K562 (cell line): ENCODE data around the gene CD101. TPM values are rescaled to one million over a fixed set of nuclear protein-coding genes. Genes with fewer than 3 reads are reported as not detected.

Source experiments
- ATAC-seq: fragments of 200-7000 bp; cut with Tn5 transposase; 3 replicates; pipeline ENCODE4 v1.9.1; 2020; ENCODE audit warnings: moderate library complexity
- BruUV-seq: library from RNA; stranded (reverse); fragments of 400-500 nt; replicated peaks from 2 replicates; lab custom pipeline; 2021; lab: Mats Ljungman, UMichigan
- CTCF ChIA-PET: fragments of 300-600 bp; formaldehyde crosslinking; extraction: SDS; loops from one replicate; lab custom pipeline; 2021; ENCODE audit warnings: low intra/inter-chr PET ratio; lab: Yijun Ruan, JAX
- POLR2A ChIA-PET: fragments of 300-600, 350-650 bp; sonication (Branson Sonifier 250); formaldehyde crosslinking; extraction: SDS; loops from one replicate; lab custom pipeline; 2021; ENCODE audit warnings: antibody characterized with exemption, inconsistent platforms; lab: Yijun Ruan, JAX
- DNase-seq, 4 experiments: peaks; one replicate each; pipeline versions ENCODE4 v3.0.0 to v3.0.0-alpha.2; 2011 to 2018; ENCODE audit warnings: low spot score in 3 of 4, mixed read lengths in 3 of 4; ENCODE audit errors: extremely low read depth in 1 of 4
- FAIRE-seq: peaks from 2 replicates; lab custom pipeline; 2011; peaks lifted over from hg19 to GRCh38; lab: Jason Lieb, UNC
- H2AFZ ChIP-seq: 2 replicates; pipeline ENCODE4 v1.6.0; 2011; ENCODE audit warnings: low read depth, low read length, control low read depth, inconsistent platforms
- H3K27ac ChIP-seq: fragments of 200-600 bp; 3 replicates; pipeline ENCODE4 v1.8.0; 2011; ENCODE audit warnings: low read depth, mild to moderate bottlenecking, control low read depth, inconsistent platforms, low read length, moderate library complexity, mixed read lengths; ENCODE audit errors: extremely low read depth
- H3K27me3 ChIP-seq, 2 experiments: fragments of 300-600 bp in 1 of 2; 2 replicates in 1 of 2; 3 replicates in 1 of 2; pipeline versions ENCODE4 v1.6.0 to v1.8.0; 2011; ENCODE audit warnings: inconsistent platforms in 2 of 2, low read length in 2 of 2, mild to moderate bottlenecking in 1 of 2, mixed read lengths in 1 of 2, moderate library complexity in 1 of 2; ENCODE audit not compliant: control insufficient read depth in 2 of 2, insufficient read depth in 2 of 2
- H3K36me3 ChIP-seq: fragments of 300-600 bp; 3 replicates; pipeline ENCODE4 v1.8.0; 2011; ENCODE audit warnings: mild to moderate bottlenecking, low read length, inconsistent platforms; ENCODE audit not compliant: control insufficient read depth, insufficient read depth
- H3K4me1 ChIP-seq, 2 experiments: fragments of 200-600 bp in 1 of 2; replicated peaks in 1 of 2; 2 replicates in 1 of 2; 3 replicates in 1 of 2; pipeline versions ENCODE4 v1.5.1 to v1.8.0; 2011; ENCODE audit warnings: inconsistent platforms in 2 of 2, low read length in 2 of 2, mild to moderate bottlenecking in 1 of 2, mixed read lengths in 1 of 2, moderate library complexity in 1 of 2; ENCODE audit not compliant: control insufficient read depth in 2 of 2, insufficient read depth in 2 of 2
- H3K4me2 ChIP-seq: 2 replicates; pipeline ENCODE4 v1.6.1; 2011; ENCODE audit warnings: low read length, control low read depth, inconsistent platforms, mixed read lengths; ENCODE audit not compliant: insufficient read depth
- H3K4me3 ChIP-seq: fragments of 200-600 bp; sonication (generic), shearing (Covaris generic); 2 replicates; pipeline ENCODE4 v1.5.1; 2016; ENCODE audit warnings: control low read depth, inconsistent platforms
- H3K79me2 ChIP-seq: fragments of 200-600 bp; 3 replicates; pipeline ENCODE4 v1.8.0; 2011; ENCODE audit warnings: low read length, inconsistent platforms; ENCODE audit not compliant: control insufficient read depth, insufficient read depth
- H3K9ac ChIP-seq, 2 experiments: 2 replicates each; pipeline versions ENCODE4 v1.6.0 to v1.6.1; 2011; ENCODE audit warnings: low read depth in 2 of 2, low read length in 2 of 2, control low read depth in 1 of 2, inconsistent platforms in 1 of 2, mild to moderate bottlenecking in 1 of 2, mixed read lengths in 1 of 2; ENCODE audit not compliant: insufficient read depth in 1 of 2
- H3K9me1 ChIP-seq: one replicate; pipeline ENCODE4 v1.6.0; 2011; ENCODE audit warnings: inconsistent platforms, mild to moderate bottlenecking, low read length, moderate library complexity; ENCODE audit not compliant: control insufficient read depth, insufficient read depth
- H3K9me3 ChIP-seq: replicated peaks from 2 replicates; pipeline ENCODE4 v1.5.1; 2011; ENCODE audit warnings: low read depth, low read length, inconsistent platforms; ENCODE audit not compliant: control insufficient read depth, insufficient read depth
- H4K20me1 ChIP-seq: replicated peaks from 2 replicates; pipeline ENCODE4 v1.6.1; 2011; ENCODE audit warnings: low read length, inconsistent platforms, mixed read lengths; ENCODE audit not compliant: control insufficient read depth, insufficient read depth
- ELF1 ChIP-seq: fragments of 200-800 bp; sonication (Bioruptor generic); IDR thresholded peaks from 2 replicates; pipeline ENCODE4 v1.6.1; 2016; ENCODE audit warnings: missing genetic modification characterization, missing compliant biosample characterization
- GATA2 ChIP-seq: sonication (generic); formaldehyde crosslinking; IDR thresholded peaks from 2 replicates; pipeline ENCODE4 v1.4.0; 2020; ENCODE audit warnings: mild to moderate bottlenecking, missing genetic modification reagents
- HNRNPK ChIP-seq: fragments of 200-400 bp; formaldehyde crosslinking; IDR thresholded peaks from one replicate; pipeline ENCODE4 v1.6.1; 2018; ENCODE audit warnings: mild to moderate bottlenecking, low read depth, low read length; ENCODE audit not compliant: poor library complexity, severe bottlenecking
- MAZ ChIP-seq, 2 experiments: fragments of 450-650 bp in 1 of 2; sonication (generic) in 1 of 2; formaldehyde crosslinking; IDR thresholded peaks in 1 of 2; conservative IDR thresholded peaks in 1 of 2; 2 replicates each; pipeline versions ENCODE4 v1.4.0 to v1.5.0; 2020; ENCODE audit warnings: mild to moderate bottlenecking in 1 of 2, missing genetic modification reagents in 1 of 2
- MBD2 ChIP-seq: sonication (generic); IDR thresholded peaks from 2 replicates; pipeline ENCODE4 v1.6.1; 2016; ENCODE audit warnings: low read depth, borderline replicate concordance
- PHF20 ChIP-seq: fragments of 450-650 bp; IDR thresholded peaks from 2 replicates; pipeline ENCODE4 v1.6.1; 2018; ENCODE audit not compliant: partially characterized antibody
- PML ChIP-seq: IDR thresholded peaks from 2 replicates; pipeline ENCODE4 v1.6.1; 2012; ENCODE audit warnings: low read length, inconsistent platforms
- RHOXF2B ChIP-seq: fragments of 250-450 bp; sonication (Bioruptor Pico); conservative IDR thresholded peaks from 2 replicates; pipeline ENCODE4 v1.5.1; 2021
- SMC3 ChIP-seq: conservative IDR thresholded peaks from 2 replicates; pipeline ENCODE4 v1.6.1; 2011; ENCODE audit warnings: low read depth, low read length, improper control_type of control experiment; ENCODE audit not compliant: insufficient read depth
- SP1 ChIP-seq: sonication (generic); formaldehyde crosslinking; IDR thresholded peaks from 2 replicates; pipeline ENCODE4 v1.8.1; 2022; ENCODE audit warnings: mild to moderate bottlenecking, missing genetic modification reagents
- STAT5A ChIP-seq: IDR thresholded peaks from 2 replicates; pipeline ENCODE4 v1.6.1; 2012; ENCODE audit warnings: low read length, inconsistent platforms, borderline replicate concordance
- ZNF146 ChIP-seq: IDR thresholded peaks from one replicate; pipeline ENCODE4 v1.6.1; 2018; ENCODE audit warnings: missing compliant biosample characterization; ENCODE audit not compliant: unreplicated experiment
- ZNF174 ChIP-seq: fragments of 250-450 bp; sonication (Bioruptor Pico); IDR thresholded peaks from 2 replicates; pipeline ENCODE4 v1.4.0; 2020; ENCODE audit warnings: mild to moderate bottlenecking
- ZNF444 ChIP-seq: fragments of 250-450 bp; sonication (Bioruptor Pico); IDR thresholded peaks from 2 replicates; pipeline ENCODE4 v1.4.0; 2020; ENCODE audit warnings: mild to moderate bottlenecking, moderate library complexity
- ZNF445 ChIP-seq: fragments of 250-450 bp; sonication (Bioruptor Pico); IDR thresholded peaks from 2 replicates; pipeline ENCODE4 v1.4.0; 2020; ENCODE audit warnings: low read depth, mild to moderate bottlenecking, moderate library complexity
- ZNF785 ChIP-seq: fragments of 250-450 bp; sonication (Bioruptor Pico); IDR thresholded peaks from 2 replicates; pipeline ENCODE4 v1.4.0; 2020; ENCODE audit warnings: mild to moderate bottlenecking
- WGBS: fragments of 100-300 bp; shearing (Covaris generic); methylation state at CpG from one replicate; pipeline ENCODE4 v1.1.6; 2016; ENCODE audit warnings: low coverage, mixed read lengths; ENCODE audit not compliant: insufficient coverage; ENCODE audit errors: missing lambda C conversion rate; 5-methylcytosine and 5-hydroxymethylcytosine counted together
- in situ Hi-C: fragments of 300-500 bp; cut with MboI; formaldehyde crosslinking; loops from 4 replicates; pipeline ENCODE4 v1.15.0; 2018; ENCODE audit warnings: inconsistent platforms, mixed read lengths
- intact Hi-C: fragments of 100-400 bp; cut with micrococcal nuclease; formaldehyde crosslinking; loops from 2 replicates; pipeline ENCODE4 v1.14.2; 2022
- polyA plus RNA-seq, 8 experiments: library from polyadenylated mRNA; depleted of rRNA in 4 of 8; stranded (reverse) in 5 of 8; unstranded in 3 of 8; fragments of >200 nt; fragmentation: Nextera tagmentation in 2 of 8; fragmentation: Illumina TruSeq in 1 of 8; extraction: Ambion mirVana in 2 of 8; extraction: Trizol in 1 of 8; gene quantifications; 2 replicates each; pipeline versions ENCODE4 v1.2.1 to v1.2.3, GENCODE V29; 2011 to 2014; ENCODE audit warnings: inconsistent platforms in 1 of 8, missing spikeins in 1 of 8
- total RNA-seq, 7 experiments: library from RNA; depleted of rRNA in 6 of 7; stranded (reverse); fragments of >200 nt in 6 of 7; fragmentation: Illumina TruSeq in 2 of 7; extraction: Trizol in 2 of 7; gene quantifications; 2 replicates each; pipeline versions ENCODE4 v1.2.1 to v1.2.3, GENCODE V29; 2011 to 2021; ENCODE audit warnings: low replicate concordance in 1 of 7
- TF ChIP-seq, protein P1 (sequence below): fragments of 450-650 bp; conservative IDR thresholded peaks from 2 replicates; pipeline ENCODE4 v1.6.1; 2016; ENCODE audit warnings: missing genetic modification characterization, low read depth, mild to moderate bottlenecking, control low read depth, missing compliant biosample characterization
- TF ChIP-seq, protein P2 (sequence below): fragments of 450-650 bp; IDR thresholded peaks from 2 replicates; pipeline ENCODE4 v1.7.1; 2018; ENCODE audit warnings: mild to moderate bottlenecking, low read depth; ENCODE audit not compliant: partially characterized antibody

Gene CD101
- total and polyA plus RNA-seq, 9 of the 15 experiments (the other 6 are each of a cell fraction or from before 2014, with no cell fraction given) = 0.04 to 1.1 (median 0.20) TPM

DNA sequence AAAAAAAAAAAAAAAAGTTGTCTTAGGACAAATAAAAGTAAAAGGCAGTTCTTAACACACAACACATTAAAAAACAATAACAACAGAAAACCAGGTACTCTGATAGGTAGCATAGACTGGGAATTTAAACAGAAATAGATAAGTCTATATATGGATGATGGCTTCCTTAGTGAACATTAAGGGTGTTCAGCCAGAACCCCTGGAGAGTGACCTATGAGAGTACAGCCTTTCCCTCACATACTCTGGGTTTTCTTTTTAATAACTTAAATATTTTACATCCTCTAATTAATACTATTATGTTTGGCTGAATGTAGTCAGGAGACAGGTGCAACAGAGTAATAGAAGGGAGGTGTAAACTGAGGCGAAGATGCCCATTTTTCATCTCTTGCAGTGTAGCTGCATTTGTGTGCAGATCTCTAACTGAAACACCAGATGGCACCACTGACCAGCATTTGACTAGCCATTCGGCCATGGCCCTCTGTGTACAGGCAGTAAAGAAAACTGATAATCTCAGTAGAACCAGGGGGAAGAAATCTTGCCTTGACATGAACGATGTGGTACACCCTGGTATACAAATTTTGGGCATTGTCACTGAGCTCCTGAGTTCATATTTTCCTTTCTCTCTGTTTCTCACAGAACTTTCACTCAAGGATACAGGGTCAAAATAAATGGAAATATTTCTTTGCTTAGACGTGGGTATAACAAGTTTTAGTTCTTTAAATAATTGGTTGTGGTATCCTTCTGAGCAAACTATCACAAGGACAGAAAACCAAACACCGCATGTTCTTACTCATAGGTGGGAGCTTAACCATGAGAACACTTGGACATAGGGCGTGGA is 66.2 kb downstream of the CD101 start:
- ChIA-PET POLR2A (interaction anchor here (0.6 to 2.5 kb wide), 10 partner anchors 10 to 217 kb away, joined by 3 to 9 read pairs (median 3); no protein-coding TSS in a partner anchor), CTCF (interaction anchor here (0.6 to 4.5 kb wide), 10 partner anchors 25 to 828 kb away, joined by 3 to 44 read pairs (median 4); no protein-coding TSS in a partner anchor)
- no TSS peak for BruUV-seq
- DNase-seq (peak; percentile 47 to 76 (median 61)), ATAC-seq (peak; percentile 96), FAIRE-seq (peak; percentile 84)
- H3K27ac ChIP-seq = no peak overlapping the region
- H3K79me2 ChIP-seq = peaks cover 25% of the 10 kb centered on the region; the same call in 2 of the 3 replicates
- in situ Hi-C loops = no loop called here
- no peaks in the 10 kb centered on the region; a peak in 1 of 5 replicates for H3K4me1 ChIP-seq
- no peaks in the 10 kb centered on the region for H3K27me3 ChIP-seq
- H3K36me3 ChIP-seq = peaks cover 77% of the 10 kb centered on the region
- intact Hi-C loops = loop anchor here (1.0 to 10.0 kb wide), 4 partner anchors 61 to 827 kb away; no protein-coding TSS in a partner anchor
- no peak overlapping the region for H3K4me2 ChIP-seq
- H3K9ac ChIP-seq = no peak overlapping the region
- no peak overlapping the region for H2AFZ ChIP-seq
- H3K9me1 ChIP-seq = no peaks in the 10 kb centered on the region
- WGBS = 66% methylated on average over 6 of the region's 6 CpGs
- H3K9me3 ChIP-seq = no peaks in the 10 kb centered on the region
- 0 out of 2 replicates have a peak, but pooled peaks cover 6% of the 10 kb centered on the region for H4K20me1 ChIP-seq
- no peak overlapping the region for H3K4me3 ChIP-seq
- TF ChIP-seq PHF20 = no peak
- TF ChIP-seq HNRNPK = no peak
- TF ChIP-seq, protein P1, sequence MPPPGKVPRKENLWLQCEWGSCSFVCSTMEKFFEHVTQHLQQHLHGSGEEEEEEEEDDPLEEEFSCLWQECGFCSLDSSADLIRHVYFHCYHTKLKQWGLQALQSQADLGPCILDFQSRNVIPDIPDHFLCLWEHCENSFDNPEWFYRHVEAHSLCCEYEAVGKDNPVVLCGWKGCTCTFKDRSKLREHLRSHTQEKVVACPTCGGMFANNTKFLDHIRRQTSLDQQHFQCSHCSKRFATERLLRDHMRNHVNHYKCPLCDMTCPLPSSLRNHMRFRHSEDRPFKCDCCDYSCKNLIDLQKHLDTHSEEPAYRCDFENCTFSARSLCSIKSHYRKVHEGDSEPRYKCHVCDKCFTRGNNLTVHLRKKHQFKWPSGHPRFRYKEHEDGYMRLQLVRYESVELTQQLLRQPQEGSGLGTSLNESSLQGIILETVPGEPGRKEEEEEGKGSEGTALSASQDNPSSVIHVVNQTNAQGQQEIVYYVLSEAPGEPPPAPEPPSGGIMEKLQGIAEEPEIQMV = no peak
- TF ChIP-seq RHOXF2B = no peak
- no peak for TF ChIP-seq ZNF445 (CRISPR knock-in tag)
- no peak for TF ChIP-seq ZNF444 (CRISPR knock-in tag)
- TF ChIP-seq, protein P2, sequence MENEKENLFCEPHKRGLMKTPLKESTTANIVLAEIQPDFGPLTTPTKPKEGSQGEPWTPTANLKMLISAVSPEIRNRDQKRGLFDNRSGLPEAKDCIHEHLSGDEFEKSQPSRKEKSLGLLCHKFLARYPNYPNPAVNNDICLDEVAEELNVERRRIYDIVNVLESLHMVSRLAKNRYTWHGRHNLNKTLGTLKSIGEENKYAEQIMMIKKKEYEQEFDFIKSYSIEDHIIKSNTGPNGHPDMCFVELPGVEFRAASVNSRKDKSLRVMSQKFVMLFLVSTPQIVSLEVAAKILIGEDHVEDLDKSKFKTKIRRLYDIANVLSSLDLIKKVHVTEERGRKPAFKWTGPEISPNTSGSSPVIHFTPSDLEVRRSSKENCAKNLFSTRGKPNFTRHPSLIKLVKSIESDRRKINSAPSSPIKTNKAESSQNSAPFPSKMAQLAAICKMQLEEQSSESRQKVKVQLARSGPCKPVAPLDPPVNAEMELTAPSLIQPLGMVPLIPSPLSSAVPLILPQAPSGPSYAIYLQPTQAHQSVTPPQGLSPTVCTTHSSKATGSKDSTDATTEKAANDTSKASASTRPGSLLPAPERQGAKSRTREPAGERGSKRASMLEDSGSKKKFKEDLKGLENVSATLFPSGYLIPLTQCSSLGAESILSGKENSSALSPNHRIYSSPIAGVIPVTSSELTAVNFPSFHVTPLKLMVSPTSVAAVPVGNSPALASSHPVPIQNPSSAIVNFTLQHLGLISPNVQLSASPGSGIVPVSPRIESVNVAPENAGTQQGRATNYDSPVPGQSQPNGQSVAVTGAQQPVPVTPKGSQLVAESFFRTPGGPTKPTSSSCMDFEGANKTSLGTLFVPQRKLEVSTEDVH = no peak
- TF ChIP-seq STAT5A = no peak
- TF ChIP-seq GATA2 (CRISPR knock-in tag) = no peak
- peak; percentile 89 for TF ChIP-seq SMC3
- TF ChIP-seq ZNF174 = no peak
- TF ChIP-seq ELF1 (tag) = no peak
- no peak for TF ChIP-seq ZNF146 (CRISPR knock-in tag)
- TF ChIP-seq ZNF785 (CRISPR knock-in tag) = no peak
- no peak for TF ChIP-seq MBD2
- no peak for TF ChIP-seq MAZ (CRISPR knock-in tag; conservative IDR thresholded peaks at IDR 0.05 in 1 of 2, IDR thresholded peaks at IDR 0.05 in 1 of 2)
- TF ChIP-seq SP1 (CRISPR knock-in tag) = no peak
- no peak for TF ChIP-seq PML
